ENCODE data around the gene TTC22.

DNA sequence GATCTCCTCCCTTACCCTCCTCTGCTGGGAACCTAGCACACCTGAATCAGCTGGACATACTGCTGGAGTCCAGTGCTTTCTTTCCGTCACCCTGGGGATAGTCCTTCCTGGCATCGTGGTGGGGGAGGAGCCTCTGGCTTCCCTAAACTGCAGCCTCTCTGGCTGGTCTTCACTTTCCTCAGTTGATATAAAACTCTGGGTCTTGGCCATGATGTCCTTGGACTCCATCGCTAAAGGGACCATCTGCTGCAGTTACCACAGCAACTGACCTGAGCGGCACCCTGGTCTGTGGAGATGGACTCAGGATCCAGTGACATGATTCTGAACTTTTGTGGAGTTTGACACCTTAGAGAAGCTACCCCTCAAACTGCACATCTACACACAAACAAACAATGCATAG is 59.6 kb downstream of the TTC22 start:
- TF ChIP-seq CTCF (IDR thresholded peaks at IDR 0.05) (no peak), ARID4B (CRISPR knock-in tag; IDR thresholded peaks at IDR 0.05; ENCODE audit: borderline replicate concordance) (no peak), KAT7 (CRISPR knock-in tag; IDR thresholded peaks at IDR 0.05; ENCODE audit: borderline replicate concordance) (no peak), ELF4 (CRISPR knock-in tag; IDR thresholded peaks at IDR 0.05; ENCODE audit: low read depth) (no peak), ZNF317 (CRISPR knock-in tag; IDR thresholded peaks at IDR 0.05; ENCODE audit: borderline replicate concordance, low read depth) (no peak), CREB1 (CRISPR knock-in tag; IDR thresholded peaks at IDR 0.05) (no peak), JUN (CRISPR knock-in tag; IDR thresholded peaks at IDR 0.05) (no peak), NFYB (CRISPR knock-in tag; conservative IDR thresholded peaks at IDR 0.05; ENCODE audit: low read depth) (no peak), ZNF423 (CRISPR knock-in tag; IDR thresholded peaks at IDR 0.05) (no peak)
- TF ChIP-seq, protein P1, sequence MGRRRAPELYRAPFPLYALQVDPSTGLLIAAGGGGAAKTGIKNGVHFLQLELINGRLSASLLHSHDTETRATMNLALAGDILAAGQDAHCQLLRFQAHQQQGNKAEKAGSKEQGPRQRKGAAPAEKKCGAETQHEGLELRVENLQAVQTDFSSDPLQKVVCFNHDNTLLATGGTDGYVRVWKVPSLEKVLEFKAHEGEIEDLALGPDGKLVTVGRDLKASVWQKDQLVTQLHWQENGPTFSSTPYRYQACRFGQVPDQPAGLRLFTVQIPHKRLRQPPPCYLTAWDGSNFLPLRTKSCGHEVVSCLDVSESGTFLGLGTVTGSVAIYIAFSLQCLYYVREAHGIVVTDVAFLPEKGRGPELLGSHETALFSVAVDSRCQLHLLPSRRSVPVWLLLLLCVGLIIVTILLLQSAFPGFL (CRISPR knock-in tag; IDR thresholded peaks at IDR 0.05; ENCODE audit: borderline replicate concordance), result no peak
- TF ChIP-seq, protein P2, sequence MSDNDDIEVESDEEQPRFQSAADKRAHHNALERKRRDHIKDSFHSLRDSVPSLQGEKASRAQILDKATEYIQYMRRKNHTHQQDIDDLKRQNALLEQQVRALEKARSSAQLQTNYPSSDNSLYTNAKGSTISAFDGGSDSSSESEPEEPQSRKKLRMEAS (CRISPR knock-in tag; IDR thresholded peaks at IDR 0.05), result no peak
- TF ChIP-seq, protein P3, sequence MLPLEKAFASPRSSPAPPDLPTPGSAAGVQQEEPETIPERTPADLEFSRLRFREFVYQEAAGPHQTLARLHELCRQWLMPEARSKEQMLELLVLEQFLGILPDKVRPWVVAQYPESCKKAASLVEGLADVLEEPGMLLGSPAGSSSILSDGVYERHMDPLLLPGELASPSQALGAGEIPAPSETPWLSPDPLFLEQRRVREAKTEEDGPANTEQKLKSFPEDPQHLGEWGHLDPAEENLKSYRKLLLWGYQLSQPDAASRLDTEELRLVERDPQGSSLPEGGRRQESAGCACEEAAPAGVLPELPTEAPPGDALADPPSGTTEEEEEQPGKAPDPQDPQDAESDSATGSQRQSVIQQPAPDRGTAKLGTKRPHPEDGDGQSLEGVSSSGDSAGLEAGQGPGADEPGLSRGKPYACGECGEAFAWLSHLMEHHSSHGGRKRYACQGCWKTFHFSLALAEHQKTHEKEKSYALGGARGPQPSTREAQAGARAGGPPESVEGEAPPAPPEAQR (CRISPR knock-in tag; IDR thresholded peaks at IDR 0.05), result no peak
- TF ChIP-seq, protein P4, sequence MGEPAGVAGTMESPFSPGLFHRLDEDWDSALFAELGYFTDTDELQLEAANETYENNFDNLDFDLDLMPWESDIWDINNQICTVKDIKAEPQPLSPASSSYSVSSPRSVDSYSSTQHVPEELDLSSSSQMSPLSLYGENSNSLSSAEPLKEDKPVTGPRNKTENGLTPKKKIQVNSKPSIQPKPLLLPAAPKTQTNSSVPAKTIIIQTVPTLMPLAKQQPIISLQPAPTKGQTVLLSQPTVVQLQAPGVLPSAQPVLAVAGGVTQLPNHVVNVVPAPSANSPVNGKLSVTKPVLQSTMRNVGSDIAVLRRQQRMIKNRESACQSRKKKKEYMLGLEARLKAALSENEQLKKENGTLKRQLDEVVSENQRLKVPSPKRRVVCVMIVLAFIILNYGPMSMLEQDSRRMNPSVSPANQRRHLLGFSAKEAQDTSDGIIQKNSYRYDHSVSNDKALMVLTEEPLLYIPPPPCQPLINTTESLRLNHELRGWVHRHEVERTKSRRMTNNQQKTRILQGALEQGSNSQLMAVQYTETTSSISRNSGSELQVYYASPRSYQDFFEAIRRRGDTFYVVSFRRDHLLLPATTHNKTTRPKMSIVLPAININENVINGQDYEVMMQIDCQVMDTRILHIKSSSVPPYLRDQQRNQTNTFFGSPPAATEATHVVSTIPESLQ (CRISPR knock-in tag; IDR thresholded peaks at IDR 0.05), result no peak
